Panc1 (cell line): ENCODE measurements around the gene SULT2A1. TPM values are rescaled to one million over a fixed set of nuclear protein-coding genes. Genes with fewer than 3 reads are reported as not detected.

Experiments
- ATAC-seq: fragments of 200-7000 bp; cut with Tn5 transposase; 2 replicates; pipeline ENCODE4 v1.9.1; 2020; ENCODE audit warnings: mild to moderate bottlenecking, moderate library complexity
- BruUV-seq: library from RNA; stranded (reverse); fragments of 400-500 nt; replicated peaks from 2 replicates; lab custom pipeline; 2021; lab: Mats Ljungman, UMichigan
- CTCF ChIA-PET: fragments of 300-600 bp; sonication (Branson Sonifier 250); formaldehyde crosslinking; loops from one replicate; lab custom pipeline; 2022; ENCODE audit warnings: antibody characterized with exemption; lab: Charles Lee
- POLR2A ChIA-PET: fragments of 300-600 bp; sonication (Branson Sonifier 250); formaldehyde crosslinking; loops from one replicate; lab custom pipeline; 2022; ENCODE audit warnings: antibody characterized with exemption; lab: Charles Lee
- DNase-seq: peaks from one replicate; pipeline ENCODE4 v3.0.0-alpha.2; 2010; ENCODE audit warnings: low read depth, low spot score
- H3K27ac ChIP-seq: 2 replicates; pipeline ENCODE4 v1.5.1; 2011; ENCODE audit warnings: mild to moderate bottlenecking, low read length, inconsistent platforms
- H3K27me3 ChIP-seq: fragments of 200-500 bp; sonication (Bioruptor generic); 2 replicates; pipeline ENCODE4 v1.6.0; 2014; ENCODE audit warnings: low read length, inconsistent platforms; ENCODE audit not compliant: control insufficient read depth, insufficient read depth
- H3K36me3 ChIP-seq: fragments of 200-500 bp; sonication (Bioruptor generic); 2 replicates; pipeline ENCODE4 v1.5.1; 2014; ENCODE audit warnings: inconsistent platforms, mild to moderate bottlenecking, low read length, moderate library complexity; ENCODE audit not compliant: control insufficient read depth, insufficient read depth
- H3K4me1 ChIP-seq: 2 replicates; pipeline ENCODE4 v1.5.1; 2011; ENCODE audit warnings: inconsistent platforms, mild to moderate bottlenecking, low read length, moderate library complexity; ENCODE audit not compliant: control insufficient read depth, insufficient read depth
- H3K4me3 ChIP-seq, 2 experiments: 2 replicates each; pipeline ENCODE4 v1.5.1; 2011 to 2012; ENCODE audit warnings: low read depth in 2 of 2, low read length in 2 of 2, mild to moderate bottlenecking in 2 of 2, inconsistent platforms in 1 of 2, moderate library complexity in 1 of 2
- H3K9me3 ChIP-seq: fragments of 200-500 bp; sonication (Bioruptor generic); 2 replicates; pipeline ENCODE4 v1.5.1; 2014; ENCODE audit warnings: low read depth, mild to moderate bottlenecking, inconsistent platforms, low read length, moderate library complexity; ENCODE audit not compliant: control insufficient read depth, insufficient read depth
- POLR2AphosphoS5 ChIP-seq: IDR thresholded peaks from 2 replicates; pipeline ENCODE4 v1.6.1; 2012; ENCODE audit warnings: mild to moderate bottlenecking, low read depth, low read length, moderate library complexity
- SIN3A ChIP-seq: IDR thresholded peaks from 2 replicates; pipeline ENCODE4 v1.6.1; 2012; ENCODE audit warnings: low read depth, mild to moderate bottlenecking, low read length, moderate library complexity, borderline replicate concordance; ENCODE audit not compliant: insufficient read depth
- TCF7L2 ChIP-seq: IDR thresholded peaks from 2 replicates; pipeline ENCODE4 v1.6.1; 2011; ENCODE audit warnings: mild to moderate bottlenecking, low read depth, low read length, inconsistent platforms
- in situ Hi-C: cut with HindIII; loops from 2 replicates; pipeline ENCODE4 v1.10.0; 2016; ENCODE audit warnings: low sequenced_read_pairs, low pct_unique_long_range_greater_than_20kb
- intact Hi-C: fragments of 100-400 bp; cut with micrococcal nuclease; formaldehyde crosslinking; loops from one replicate; pipeline ENCODE4 v1.10.0; 2022; ENCODE audit not compliant: unreplicated experiment
- total RNA-seq: library from RNA; stranded (reverse); gene quantifications from one replicate; pipeline ENCODE4 v1.2.1, GENCODE V29; 2021; ENCODE audit not compliant: unreplicated experiment
- TF ChIP-seq, protein P1 (sequence below): fragments of 450-650 bp; IDR thresholded peaks from 2 replicates; pipeline ENCODE4 v1.5.1; 2017; ENCODE audit warnings: mild to moderate bottlenecking
- TF ChIP-seq, protein P2 (sequence below), 2 experiments: IDR thresholded peaks; 2 replicates each; pipeline ENCODE4 v1.6.1; 2011 to 2012; ENCODE audit warnings: low read depth in 2 of 2, control low read depth in 1 of 2, low read length in 1 of 2, mild to moderate bottlenecking in 1 of 2, moderate library complexity in 1 of 2; ENCODE audit not compliant: insufficient read depth in 1 of 2

The SULT2A1 gene
- total RNA-seq, 1 experiment from 2014 or later, result 0.18 TPM

GRCh38 chr19:47836038-47836437 is 50.1 kb downstream of the SULT2A1 start:
- H3K9me3 ChIP-seq, result no peaks in the 10 kb centered on the region
- ATAC-seq, result no peak
- H3K4me1 ChIP-seq, result no peaks in the 10 kb centered on the region
- no peak overlapping the region for H3K27ac ChIP-seq
- BruUV-seq, result no TSS peak
- no peak for DNase-seq
- no peak overlapping the region for H3K4me3 ChIP-seq
- CTCF ChIA-PET, result no interaction called here
- in situ Hi-C loops, result no loop called here
- intact Hi-C loops, result no loop called here
- POLR2A ChIA-PET, result no interaction called here
- TF ChIP-seq, protein P1, sequence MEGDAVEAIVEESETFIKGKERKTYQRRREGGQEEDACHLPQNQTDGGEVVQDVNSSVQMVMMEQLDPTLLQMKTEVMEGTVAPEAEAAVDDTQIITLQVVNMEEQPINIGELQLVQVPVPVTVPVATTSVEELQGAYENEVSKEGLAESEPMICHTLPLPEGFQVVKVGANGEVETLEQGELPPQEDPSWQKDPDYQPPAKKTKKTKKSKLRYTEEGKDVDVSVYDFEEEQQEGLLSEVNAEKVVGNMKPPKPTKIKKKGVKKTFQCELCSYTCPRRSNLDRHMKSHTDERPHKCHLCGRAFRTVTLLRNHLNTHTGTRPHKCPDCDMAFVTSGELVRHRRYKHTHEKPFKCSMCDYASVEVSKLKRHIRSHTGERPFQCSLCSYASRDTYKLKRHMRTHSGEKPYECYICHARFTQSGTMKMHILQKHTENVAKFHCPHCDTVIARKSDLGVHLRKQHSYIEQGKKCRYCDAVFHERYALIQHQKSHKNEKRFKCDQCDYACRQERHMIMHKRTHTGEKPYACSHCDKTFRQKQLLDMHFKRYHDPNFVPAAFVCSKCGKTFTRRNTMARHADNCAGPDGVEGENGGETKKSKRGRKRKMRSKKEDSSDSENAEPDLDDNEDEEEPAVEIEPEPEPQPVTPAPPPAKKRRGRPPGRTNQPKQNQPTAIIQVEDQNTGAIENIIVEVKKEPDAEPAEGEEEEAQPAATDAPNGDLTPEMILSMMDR, result no peak
- TF ChIP-seq POLR2AphosphoS5 (no peak), SIN3A (no peak), TCF7L2 (no peak)
- TF ChIP-seq, protein P2, sequence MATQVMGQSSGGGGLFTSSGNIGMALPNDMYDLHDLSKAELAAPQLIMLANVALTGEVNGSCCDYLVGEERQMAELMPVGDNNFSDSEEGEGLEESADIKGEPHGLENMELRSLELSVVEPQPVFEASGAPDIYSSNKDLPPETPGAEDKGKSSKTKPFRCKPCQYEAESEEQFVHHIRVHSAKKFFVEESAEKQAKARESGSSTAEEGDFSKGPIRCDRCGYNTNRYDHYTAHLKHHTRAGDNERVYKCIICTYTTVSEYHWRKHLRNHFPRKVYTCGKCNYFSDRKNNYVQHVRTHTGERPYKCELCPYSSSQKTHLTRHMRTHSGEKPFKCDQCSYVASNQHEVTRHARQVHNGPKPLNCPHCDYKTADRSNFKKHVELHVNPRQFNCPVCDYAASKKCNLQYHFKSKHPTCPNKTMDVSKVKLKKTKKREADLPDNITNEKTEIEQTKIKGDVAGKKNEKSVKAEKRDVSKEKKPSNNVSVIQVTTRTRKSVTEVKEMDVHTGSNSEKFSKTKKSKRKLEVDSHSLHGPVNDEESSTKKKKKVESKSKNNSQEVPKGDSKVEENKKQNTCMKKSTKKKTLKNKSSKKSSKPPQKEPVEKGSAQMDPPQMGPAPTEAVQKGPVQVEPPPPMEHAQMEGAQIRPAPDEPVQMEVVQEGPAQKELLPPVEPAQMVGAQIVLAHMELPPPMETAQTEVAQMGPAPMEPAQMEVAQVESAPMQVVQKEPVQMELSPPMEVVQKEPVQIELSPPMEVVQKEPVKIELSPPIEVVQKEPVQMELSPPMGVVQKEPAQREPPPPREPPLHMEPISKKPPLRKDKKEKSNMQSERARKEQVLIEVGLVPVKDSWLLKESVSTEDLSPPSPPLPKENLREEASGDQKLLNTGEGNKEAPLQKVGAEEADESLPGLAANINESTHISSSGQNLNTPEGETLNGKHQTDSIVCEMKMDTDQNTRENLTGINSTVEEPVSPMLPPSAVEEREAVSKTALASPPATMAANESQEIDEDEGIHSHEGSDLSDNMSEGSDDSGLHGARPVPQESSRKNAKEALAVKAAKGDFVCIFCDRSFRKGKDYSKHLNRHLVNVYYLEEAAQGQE (IDR thresholded peaks at IDR 0.05; ENCODE audit: insufficient read depth in 1 of 2, low read depth in 2 of 2, low read length in 1 of 2), result no peak
- no peaks in the 10 kb centered on the region for H3K36me3 ChIP-seq
- H3K27me3 ChIP-seq, result no peaks in the 10 kb centered on the region

DNA sequence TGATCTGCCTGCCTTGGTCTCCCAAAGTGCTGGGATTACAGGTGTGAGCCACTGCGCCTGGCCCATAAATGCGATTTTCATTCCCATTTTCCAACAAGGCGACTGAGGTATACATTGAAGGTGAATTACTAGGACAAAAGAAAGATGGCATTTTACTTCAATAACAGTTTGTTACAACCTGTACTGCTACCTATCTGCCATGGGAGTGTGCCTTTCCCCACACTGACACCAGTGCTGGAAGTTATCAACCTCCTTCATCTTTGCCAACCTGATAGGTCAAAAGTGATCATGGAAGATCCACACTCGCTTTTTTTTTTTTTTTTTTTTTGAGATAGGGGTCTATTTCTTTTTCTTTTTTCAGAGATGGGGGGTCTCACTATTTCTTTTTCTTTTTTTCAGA is 53.4 kb downstream of the SULT2A1 start:
- CTCF ChIA-PET, result no interaction called here
- Histone ChIP-seq H3K36me3 (no peaks in the 10 kb centered on the region), H3K4me3 (no peak overlapping the region), H3K27me3 (no peaks in the 10 kb centered on the region), H3K27ac (no peak overlapping the region), H3K9me3 (no peaks in the 10 kb centered on the region), H3K4me1 (no peaks in the 10 kb centered on the region)
- intact Hi-C loops, result no loop called here
- TF ChIP-seq SIN3A (no peak), TCF7L2 (no peak), POLR2AphosphoS5 (no peak)
- TF ChIP-seq, protein P1, result no peak
- TF ChIP-seq, protein P2 (IDR thresholded peaks at IDR 0.05; ENCODE audit: insufficient read depth in 1 of 2, low read depth in 2 of 2, low read length in 1 of 2), result no peak
- DNase-seq (no peak), ATAC-seq (no peak)
- POLR2A ChIA-PET, result no interaction called here
- BruUV-seq, result no TSS peak
- in situ Hi-C loops, result no loop called here
